Islet precursor cell (in vitro differentiated cells): ENCODE data around the gene VANGL2.

Experiments
- DNase-seq: peaks from one replicate; pipeline ENCODE4 v3.0.0-alpha.2; 2018

VANGL2 gene

GRCh38 chr1:160400223-160400645, at the start of gene VANGL2:
Gene VANGL2, plus strand, starts transcription at chr1:160400564. Its CDS starts 15,274 bp downstream, at chr1:160415838.
- peak; percentile 92 for DNase-seq

GRCh38 chr1:160351629-160352028, 48.7 kb upstream of the VANGL2 start:
- DNase-seq: no peak

- DNase-seq: no peak
Measured at GRCh38 chr1:160352555-160352954, 47.8 kb upstream of the VANGL2 start.

GRCh38 chr1:160353223-160353622, 47.1 kb upstream of the VANGL2 start:
- DNase-seq: no peak

GRCh38 chr1:160354388-160354985, 45.9 kb upstream of the VANGL2 start:
- DNase-seq: peak; percentile 66

- no peak for DNase-seq
Measured at GRCh38 chr1:160357286-160358002, 42.9 kb upstream of the VANGL2 start.

- no peak for DNase-seq
Measured at GRCh38 chr1:160358073-160358472, 42.3 kb upstream of the VANGL2 start.

- DNase-seq: no peak
Measured at GRCh38 chr1:160359559-160360226, 40.7 kb upstream of the VANGL2 start.

GRCh38 chr1:160360227-160360695, 40.1 kb upstream of the VANGL2 start:
- DNase-seq: no peak

- no peak for DNase-seq
Measured at GRCh38 chr1:160361199-160361598, 39.2 kb upstream of the VANGL2 start.

GRCh38 chr1:160361814-160362167, 38.6 kb upstream of the VANGL2 start:
- DNase-seq: no peak

GRCh38 chr1:160362168-160362957, 38.0 kb upstream of the VANGL2 start:
- no peak for DNase-seq

- no peak for DNase-seq
Measured at GRCh38 chr1:160363010-160363409, 37.4 kb upstream of the VANGL2 start.

GRCh38 chr1:160363951-160364735, 36.2 kb upstream of the VANGL2 start:
- no peak for DNase-seq

- no peak for DNase-seq
Measured at GRCh38 chr1:160365325-160365724, 35.0 kb upstream of the VANGL2 start.

- no peak for DNase-seq
Measured at GRCh38 chr1:160366731-160367515, 33.4 kb upstream of the VANGL2 start, which contains the start of gene NHLH1. Gene NHLH1, plus strand, starts transcription at chr1:160367071. Its CDS starts 3,661 bp downstream, at chr1:160370732.

- DNase-seq: no peak
Measured at GRCh38 chr1:160367516-160367900, 32.9 kb upstream of the VANGL2 start.

- no peak for DNase-seq
Measured at GRCh38 chr1:160367934-160368923, 32.1 kb upstream of the VANGL2 start.

GRCh38 chr1:160369087-160369486, 31.3 kb upstream of the VANGL2 start:
- DNase-seq: no peak
